NCI-H524 (cell line): ENCODE data around the gene HIP1R.

ENCODE experiments used
- DNase-seq, 2 experiments: peaks; one replicate each; lab custom pipeline; 2025; lab: John Stamatoyannopoulos, UW

The HIP1R gene

GRCh38 chr12:122860040-122860853, 25.0 kb downstream of the HIP1R start:
- peak; percentile 21 to 71 for DNase-seq

GRCh38 chr12:122860854-122861586, 25.8 kb downstream of the HIP1R start:
- DNase-seq, result no peak

DNA sequence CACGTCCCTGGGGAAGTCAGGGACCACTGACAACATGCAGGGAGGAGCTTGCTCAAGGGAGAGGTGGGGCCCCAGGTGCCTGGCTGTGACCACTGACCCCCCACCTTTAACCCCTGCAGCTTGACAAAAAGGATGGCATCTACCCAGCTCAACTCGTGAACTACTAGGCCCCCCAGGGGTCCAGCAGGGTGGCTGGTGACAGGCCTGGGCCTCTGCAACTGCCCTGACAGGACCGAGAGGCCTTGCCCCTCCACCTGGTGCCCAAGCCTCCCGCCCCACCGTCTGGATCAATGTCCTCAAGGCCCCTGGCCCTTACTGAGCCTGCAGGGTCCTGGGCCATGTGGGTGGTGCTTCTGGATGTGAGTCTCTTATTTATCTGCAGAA, 26.3 kb downstream of the HIP1R start:
- no peak for DNase-seq

DNA sequence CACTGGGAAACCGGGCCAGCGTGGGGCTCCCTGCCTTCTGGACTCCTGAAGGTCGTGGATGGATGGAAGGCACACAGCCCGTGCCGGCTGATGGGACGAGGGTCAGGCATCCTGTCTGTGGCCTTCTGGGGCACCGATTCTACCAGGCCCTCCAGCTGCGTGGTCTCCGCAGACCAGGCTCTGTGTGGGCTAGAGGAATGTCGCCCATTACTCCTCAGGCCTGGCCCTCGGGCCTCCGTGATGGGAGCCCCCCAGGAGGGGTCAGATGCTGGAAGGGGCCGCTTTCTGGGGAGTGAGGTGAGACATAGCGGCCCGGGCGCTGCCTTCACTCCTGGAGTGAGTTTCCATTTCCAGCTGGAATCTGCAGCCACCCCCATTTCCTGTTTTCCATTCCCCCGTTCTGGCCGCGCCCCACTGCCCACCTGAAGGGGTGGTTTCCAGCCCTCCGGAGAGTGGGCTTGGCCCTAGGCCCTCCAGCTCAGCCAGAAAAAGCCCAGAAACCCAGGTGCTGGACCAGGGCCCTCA, 26.9 kb downstream of the HIP1R start:
- DNase-seq, result no peak

GRCh38 chr12:122862872-122863701, 27.8 kb downstream of the HIP1R start:
- DNase-seq, result peak in 1 of 2 experiments; percentile 47

GRCh38 chr12:122864894-122865253, 29.6 kb downstream of the HIP1R start:
- no peak for DNase-seq

DNA sequence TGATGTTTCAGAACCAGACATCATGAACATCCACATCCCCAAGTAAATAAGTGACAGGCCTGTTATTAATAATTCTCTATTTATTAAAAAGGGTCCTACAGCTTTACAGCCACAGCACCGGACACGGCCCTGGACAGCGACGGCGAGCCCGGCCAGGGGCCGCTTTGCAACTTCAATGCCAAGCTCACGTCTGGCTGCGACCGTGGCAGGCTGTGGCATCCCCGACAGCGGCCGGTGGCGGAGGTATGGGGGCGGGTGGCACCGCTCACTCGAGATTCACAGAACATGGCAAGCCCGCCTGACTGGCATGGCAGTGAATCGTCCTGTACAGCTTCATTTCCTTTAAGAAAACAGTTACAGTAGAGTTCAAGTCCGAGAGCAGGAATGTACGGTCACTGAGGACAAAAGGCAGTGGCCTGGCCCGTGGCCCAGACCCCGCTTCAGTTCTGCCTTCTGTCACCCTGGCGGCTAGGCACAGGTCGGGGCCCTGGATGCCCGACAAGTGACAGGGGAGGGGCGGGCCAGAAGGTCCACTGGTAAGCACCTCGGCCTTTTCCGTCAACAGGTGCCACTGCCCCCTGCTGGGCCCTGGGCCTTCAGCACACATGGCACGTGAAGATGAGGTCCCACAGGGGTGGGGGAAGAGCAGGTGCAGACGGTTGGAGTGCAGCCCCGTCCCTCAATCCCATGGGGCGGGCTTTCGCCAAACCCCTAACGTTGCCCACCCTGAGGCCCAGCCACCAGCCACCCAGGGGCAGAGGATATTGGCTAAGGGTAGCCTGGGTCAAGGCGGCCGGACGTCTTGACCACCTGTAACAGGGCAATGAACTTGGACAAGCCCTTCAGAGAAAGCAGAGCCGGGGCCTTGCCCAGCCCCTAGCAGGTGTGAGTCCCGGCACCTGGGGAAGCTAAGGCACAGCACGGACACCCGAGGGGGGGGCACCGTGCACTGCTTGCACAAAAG, 30.3 kb downstream of the HIP1R start:
- DNase-seq, result peak; percentile 26 to 34

- no peak for DNase-seq
Measured at GRCh38 chr12:122866379-122866778, 31.1 kb downstream of the HIP1R start.

- DNase-seq, result no peak
Measured at GRCh38 chr12:122866950-122867607, 31.8 kb downstream of the HIP1R start.

DNA sequence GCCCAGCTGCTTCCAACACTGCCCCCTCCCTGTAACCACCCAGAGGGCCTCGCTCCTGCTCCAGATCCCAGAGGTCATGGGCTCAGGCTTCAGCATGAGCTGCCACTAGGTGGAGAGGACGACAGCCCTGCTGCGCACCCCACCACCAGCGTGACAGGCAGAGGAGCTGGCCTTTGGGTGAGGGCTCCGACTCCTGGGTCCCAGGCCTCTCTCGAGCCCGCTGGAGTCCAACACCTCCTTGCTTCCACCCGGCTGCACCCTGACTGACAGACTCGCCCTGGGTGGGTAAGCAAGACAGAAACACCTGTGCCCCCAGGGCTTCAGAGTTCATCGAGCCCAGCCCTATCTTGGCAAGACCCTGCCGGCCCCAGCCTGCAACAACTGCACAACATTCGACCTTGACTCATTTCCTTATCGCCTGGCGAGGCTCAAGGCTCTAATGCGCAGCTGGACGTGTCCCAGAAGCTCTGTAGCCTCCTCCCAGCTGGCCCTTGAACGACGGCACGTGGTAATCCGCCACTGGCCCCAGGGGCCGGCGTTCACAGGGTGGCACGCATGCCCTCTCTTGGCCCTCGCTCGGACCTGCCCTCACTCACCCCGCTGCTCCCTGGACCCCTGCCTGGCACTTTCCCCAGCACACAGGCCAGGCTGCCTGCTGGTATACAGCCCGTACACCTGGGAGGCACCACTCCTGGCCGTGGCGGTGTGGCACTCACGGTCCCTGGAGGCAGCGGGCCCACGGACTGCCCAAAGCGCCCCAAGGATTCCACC, 32.6 kb downstream of the HIP1R start:
- peak in 1 of 2 experiments; percentile 14 for DNase-seq

DNA sequence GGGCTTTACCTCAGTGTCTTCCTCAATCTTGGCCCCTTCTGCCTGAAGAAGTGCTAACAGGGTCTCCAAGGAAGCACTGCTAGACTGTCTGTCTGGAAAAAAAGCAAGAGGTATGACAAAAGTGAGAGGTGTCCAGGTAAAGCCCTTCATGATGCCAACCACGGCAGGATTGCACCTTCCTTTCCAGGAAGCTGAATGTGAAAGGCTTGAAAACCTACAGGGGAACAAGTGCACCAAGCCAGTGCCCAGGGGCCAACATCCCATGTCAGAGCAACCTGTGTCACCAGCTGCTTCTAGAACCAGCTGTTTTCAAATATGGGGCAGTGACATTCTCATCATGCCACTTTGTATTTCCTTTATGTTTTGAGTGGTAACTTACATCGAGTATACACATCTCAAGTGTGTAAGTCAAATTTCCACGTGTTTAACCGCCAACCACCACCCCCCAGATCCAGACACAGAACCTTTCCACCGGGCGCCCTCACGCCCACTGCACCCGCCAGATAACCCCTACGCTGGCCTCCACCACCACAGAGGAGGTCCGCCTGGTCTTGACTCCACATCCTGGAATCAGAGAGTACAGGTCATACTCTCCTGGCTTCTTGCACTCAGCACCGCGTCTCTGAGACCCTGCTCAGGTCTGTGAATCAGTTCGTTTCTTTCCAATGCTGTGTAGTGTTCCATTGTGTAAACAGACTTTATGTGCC, 33.4 kb downstream of the HIP1R start:
- no peak for DNase-seq

DNA sequence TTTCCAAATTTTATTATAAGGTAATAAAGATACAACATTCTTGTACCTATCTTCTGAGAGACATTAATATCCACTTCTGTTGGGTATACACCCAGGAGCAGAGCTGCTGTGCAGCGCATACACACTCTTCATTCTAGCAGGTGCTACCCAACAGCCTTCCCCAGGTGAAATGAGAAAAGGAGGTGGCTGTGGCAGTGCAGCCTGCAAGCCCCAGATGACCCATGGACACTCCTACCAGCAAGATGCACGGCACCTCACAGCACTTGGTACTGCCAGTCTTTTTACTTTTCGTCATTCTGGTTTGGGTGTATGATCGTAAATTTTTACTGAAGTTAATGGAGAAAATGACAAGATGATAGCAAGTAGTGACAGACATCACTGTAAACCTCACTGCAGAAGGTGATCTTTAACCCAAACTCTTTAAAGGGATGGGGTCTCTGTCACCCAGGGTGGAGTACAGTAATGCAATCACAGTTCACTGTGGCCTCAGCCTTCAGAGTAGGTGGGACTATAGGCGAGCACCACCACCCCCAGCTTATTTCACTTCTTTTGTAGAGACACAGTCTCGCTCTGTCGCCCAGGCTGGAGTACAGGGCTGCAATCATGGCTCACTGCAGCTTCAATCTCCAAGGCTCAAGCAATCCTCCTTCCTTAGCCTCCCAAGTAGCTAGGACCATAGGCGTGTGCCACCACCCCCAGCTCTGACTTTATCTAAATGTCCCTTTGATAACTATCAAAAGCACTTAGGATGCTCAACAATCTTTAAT, 34.1 kb downstream of the HIP1R start:
- DNase-seq, result no peak

DNA sequence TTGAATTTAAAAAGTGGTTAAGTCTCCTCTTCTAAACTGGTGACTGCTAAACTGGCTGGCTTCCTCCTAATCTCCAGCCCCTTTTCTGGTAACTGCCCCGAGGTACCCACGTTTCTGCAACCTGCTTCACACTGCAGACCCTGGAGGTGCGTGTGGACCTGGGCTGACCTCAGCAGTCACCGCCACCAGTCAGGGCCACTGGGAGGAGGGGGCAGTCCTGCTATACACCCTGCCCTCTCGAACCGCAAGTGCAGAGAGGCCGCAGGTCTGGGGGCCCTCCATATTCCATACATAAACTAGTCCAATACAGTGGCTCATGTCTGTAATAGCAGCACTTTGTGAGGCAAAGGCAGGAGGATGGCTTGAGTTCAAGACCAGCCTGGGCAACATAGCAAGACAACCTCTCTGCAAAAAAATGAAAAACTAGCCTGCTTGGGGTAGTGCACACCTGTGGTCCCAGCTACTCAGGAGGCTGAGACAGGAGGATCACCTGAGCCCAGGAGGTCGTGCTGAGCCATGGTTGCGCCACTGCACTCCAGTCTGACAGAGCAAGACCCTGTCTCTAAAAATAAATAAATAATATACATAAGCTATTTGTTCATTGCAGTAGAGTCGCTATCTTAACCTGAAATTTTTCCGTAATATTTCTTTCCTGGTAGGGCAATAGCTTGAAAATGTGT, 35.0 kb downstream of the HIP1R start:
- no peak for DNase-seq

DNA sequence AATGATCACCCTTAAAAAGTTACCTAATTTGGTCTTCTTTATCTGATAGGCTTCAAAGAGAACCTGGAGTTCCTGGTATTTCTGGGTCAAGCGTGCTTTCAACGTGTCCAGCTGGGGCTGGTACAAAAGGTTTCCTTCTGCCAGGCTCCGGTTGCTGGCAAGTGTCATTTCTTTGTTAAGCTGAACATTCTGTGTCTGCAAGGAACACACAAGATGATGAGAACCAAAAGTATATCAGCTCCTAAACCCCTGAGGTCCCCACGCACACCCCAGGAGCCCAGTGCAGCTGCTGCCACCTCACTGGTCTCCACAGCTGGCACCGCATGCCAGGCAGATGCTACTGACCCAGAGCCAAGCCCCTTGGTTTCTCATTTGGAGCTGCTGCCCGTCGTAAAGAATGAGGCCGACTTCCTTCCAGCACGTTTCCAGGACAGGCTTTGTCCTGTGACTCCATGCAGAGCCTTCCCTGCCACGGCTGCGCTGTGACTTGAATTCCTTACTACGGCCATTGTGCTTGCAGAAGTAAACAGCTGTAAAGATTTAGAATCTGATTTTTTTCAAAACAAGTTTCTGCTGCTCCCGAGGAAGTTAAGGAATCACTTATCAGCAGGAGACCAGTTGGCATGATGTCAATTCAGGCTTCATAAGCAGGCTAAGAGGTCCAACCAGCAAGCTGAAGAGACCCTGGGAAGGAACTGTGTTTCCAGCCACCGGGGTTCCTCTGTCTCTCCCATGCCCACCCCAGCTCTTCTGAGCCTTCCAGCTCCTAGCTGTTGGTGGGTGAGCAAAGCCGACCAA, 35.8 kb downstream of the HIP1R start:
- DNase-seq, result no peak

DNA sequence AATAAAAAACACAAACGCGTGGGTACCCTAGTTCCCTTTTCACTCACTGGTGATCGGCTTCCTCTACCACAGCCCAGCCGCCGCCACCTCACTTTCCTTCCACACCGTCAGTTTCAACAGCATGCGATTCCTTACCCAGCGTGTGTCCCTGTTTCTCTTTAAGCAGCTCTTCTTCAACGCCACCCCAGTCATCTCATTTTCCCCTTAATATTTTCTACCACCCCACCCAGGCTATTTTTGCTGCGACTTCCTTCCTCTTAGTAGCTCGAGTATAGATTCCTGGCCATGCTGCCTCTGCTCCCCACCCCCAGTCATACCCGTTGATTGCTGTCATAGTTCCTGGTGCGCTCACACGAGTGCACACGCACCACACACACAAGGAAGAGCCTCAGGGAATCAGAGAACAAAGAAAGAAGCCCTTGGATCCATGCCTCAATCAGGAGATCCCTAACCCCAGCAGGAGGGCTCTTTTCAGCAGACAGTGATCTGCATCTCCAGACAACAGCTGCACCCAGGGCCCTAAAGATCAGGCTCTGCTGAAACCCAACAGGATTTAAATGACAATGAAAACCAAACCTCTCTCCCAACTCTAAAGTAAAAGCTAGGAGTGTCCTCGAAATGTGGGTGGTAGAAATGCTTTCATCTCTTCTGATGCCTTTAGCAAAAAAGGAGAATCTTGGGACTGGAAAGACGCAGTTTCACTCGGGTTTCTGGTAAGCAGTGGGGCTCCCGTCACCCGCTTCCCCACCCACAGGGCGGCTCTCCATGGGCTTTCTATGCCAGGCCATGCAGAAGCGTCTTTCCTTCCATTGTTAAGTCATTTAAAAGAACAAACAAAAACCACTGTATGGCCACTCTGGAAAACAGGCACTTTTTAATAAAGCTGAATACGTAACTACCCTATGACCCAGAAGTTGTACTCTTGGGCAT, 36.9 kb downstream of the HIP1R start:
- DNase-seq, result peak in 1 of 2 experiments; percentile 32
